NCI-H2171 (cell line): ENCODE results near the gene CD99.
"Not testable (repeated sequence)": the region's sequence is repeated elsewhere in the genome, so short reads cannot be mapped to it uniquely, and the experiment has no call there.

Experiments used
- DNase-seq: peaks from one replicate; lab custom pipeline; 2025; lab: John Stamatoyannopoulos, UW

CD99 gene

GRCh38 chrX:2727264-2727663, 36.2 kb downstream of the CD99 start:
- not testable (repeated sequence) for DNase-seq

GRCh38 chrX:2732076-2732475, 41.0 kb downstream of the CD99 start:
- DNase-seq = no peak

- DNase-seq = no peak
Observed at GRCh38 chrX:2732649-2733048, 41.6 kb downstream of the CD99 start.

GRCh38 chrX:2733286-2733685, 42.2 kb downstream of the CD99 start:
- no peak for DNase-seq

- DNase-seq = no peak
Observed at GRCh38 chrX:2735270-2735669, 44.2 kb downstream of the CD99 start.

GRCh38 chrX:2740672-2741071, 49.6 kb downstream of the CD99 start:
- DNase-seq = no peak

GRCh38 chrX:2741386-2741785, 50.3 kb downstream of the CD99 start:
- no peak for DNase-seq

GRCh38 chrX:2746250-2746649, 55.2 kb downstream of the CD99 start:
- DNase-seq = not testable (repeated sequence)

GRCh38 chrX:2748171-2748814, 57.2 kb downstream of the CD99 start:
- no peak for DNase-seq

GRCh38 chrX:2748815-2749188, 57.7 kb downstream of the CD99 start:
- DNase-seq = no peak

GRCh38 chrX:2751291-2751690, 60.2 kb downstream of the CD99 start:
- no peak for DNase-seq

- not testable (repeated sequence) for DNase-seq
Observed at GRCh38 chrX:2751874-2752300, 60.8 kb downstream of the CD99 start, which contains the start of gene XG. Gene XG, plus strand, starts transcription at chrX:2752040. Its CDS starts 235 bp downstream, at chrX:2752275.

- not testable (repeated sequence) for DNase-seq
Observed at GRCh38 chrX:2752441-2752840, 61.3 kb downstream of the CD99 start.

GRCh38 chrX:2755163-2755715, 64.1 kb downstream of the CD99 start:
- DNase-seq = not testable (repeated sequence)

GRCh38 chrX:2756548-2756947, 65.5 kb downstream of the CD99 start:
- no peak for DNase-seq

- no peak for DNase-seq
Observed at GRCh38 chrX:2761246-2761645, 70.2 kb downstream of the CD99 start.

GRCh38 chrX:2762671-2763070, 71.6 kb downstream of the CD99 start:
- not testable (repeated sequence) for DNase-seq

- not testable (repeated sequence) for DNase-seq
Observed at GRCh38 chrX:2764766-2765548, 73.9 kb downstream of the CD99 start.

GRCh38 chrX:2765549-2765830, 74.4 kb downstream of the CD99 start:
- no peak for DNase-seq

GRCh38 chrX:2766906-2767305, 75.8 kb downstream of the CD99 start:
- DNase-seq = no peak

GRCh38 chrX:2767631-2768455, 76.7 kb downstream of the CD99 start:
- peak; percentile 7 for DNase-seq

- DNase-seq = no peak
Observed at GRCh38 chrX:2769615-2770014, 78.5 kb downstream of the CD99 start.
